ENCODE data around the gene SWAP70. TPM values are rescaled to one million over a fixed set of nuclear protein-coding genes. Genes with fewer than 3 reads are reported as not detected.

Gene SWAP70
- total RNA-seq, 2 donors from 2014 or later: 18.7 to 33.4 TPM

DNA sequence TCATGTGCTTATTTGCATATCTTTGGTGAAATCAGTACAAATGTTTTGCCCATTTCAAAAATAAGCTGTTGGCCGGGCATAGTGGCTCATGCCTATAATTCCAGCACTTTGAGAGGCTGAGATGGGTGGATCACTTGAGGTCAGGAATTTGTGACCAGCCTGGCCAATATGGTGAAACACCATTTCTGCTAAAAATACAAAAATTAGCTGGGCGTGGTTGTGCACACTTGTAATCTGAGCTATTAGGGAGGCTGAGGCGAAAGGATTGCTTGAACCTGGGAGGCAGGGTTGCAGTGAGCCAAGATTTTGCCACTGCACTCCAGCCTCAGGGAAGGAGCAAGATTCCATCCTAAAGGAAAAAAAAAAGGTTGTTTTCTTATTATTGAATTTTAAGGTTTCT lies 136.0 kb downstream of the SWAP70 start:
- no peak for DNase-seq (ENCODE audit: low spot score)
- no peaks in the 10 kb centered on the region for H3K9me3 ChIP-seq
- no peak overlapping the region for H3K4me3 ChIP-seq
- no peaks in the 10 kb centered on the region for H3K27me3 ChIP-seq
- peaks cover 0 to 29% of the 10 kb centered on the region in 2 donors for H3K4me1 ChIP-seq
- H3K36me3 ChIP-seq: no peaks in the 10 kb centered on the region
- TF ChIP-seq, protein P1, sequence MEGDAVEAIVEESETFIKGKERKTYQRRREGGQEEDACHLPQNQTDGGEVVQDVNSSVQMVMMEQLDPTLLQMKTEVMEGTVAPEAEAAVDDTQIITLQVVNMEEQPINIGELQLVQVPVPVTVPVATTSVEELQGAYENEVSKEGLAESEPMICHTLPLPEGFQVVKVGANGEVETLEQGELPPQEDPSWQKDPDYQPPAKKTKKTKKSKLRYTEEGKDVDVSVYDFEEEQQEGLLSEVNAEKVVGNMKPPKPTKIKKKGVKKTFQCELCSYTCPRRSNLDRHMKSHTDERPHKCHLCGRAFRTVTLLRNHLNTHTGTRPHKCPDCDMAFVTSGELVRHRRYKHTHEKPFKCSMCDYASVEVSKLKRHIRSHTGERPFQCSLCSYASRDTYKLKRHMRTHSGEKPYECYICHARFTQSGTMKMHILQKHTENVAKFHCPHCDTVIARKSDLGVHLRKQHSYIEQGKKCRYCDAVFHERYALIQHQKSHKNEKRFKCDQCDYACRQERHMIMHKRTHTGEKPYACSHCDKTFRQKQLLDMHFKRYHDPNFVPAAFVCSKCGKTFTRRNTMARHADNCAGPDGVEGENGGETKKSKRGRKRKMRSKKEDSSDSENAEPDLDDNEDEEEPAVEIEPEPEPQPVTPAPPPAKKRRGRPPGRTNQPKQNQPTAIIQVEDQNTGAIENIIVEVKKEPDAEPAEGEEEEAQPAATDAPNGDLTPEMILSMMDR (IDR thresholded peaks at IDR 0.05): no peak
- no peak overlapping the region for H3K27ac ChIP-seq

DNA sequence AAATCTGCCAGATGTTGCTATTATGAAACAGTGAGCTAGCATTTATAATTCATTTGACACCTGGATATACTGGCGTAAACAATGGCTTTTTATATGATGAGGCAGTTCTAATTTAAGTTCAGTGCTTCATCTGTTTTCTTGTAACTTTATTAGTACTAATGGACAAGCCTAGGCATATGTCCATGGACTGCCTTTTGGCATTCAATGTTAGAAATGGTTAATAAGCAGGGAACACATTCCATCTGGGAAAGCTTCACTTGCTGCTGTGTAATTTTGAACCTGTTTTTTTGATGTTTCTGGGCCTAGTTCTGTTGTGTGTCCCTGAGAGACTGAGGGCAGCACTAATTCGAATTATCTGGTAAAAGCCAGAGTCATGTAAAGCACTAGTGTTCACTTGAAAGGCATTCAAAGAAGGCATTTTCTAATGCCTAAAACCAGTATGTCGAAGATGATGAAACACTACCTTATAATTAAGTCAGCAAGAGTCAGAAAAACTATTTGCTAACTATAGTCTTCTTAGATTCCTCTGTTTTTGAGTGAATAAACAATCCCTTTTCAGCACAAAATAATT lies 138.5 kb downstream of the SWAP70 start:
- Histone ChIP-seq H3K4me1 (peaks cover 0 to 29% of the 10 kb centered on the region in 2 donors), H3K36me3 (peaks cover 5% of the 10 kb centered on the region), H3K9me3 (no peaks in the 10 kb centered on the region), H3K4me3 (no peak overlapping the region), H3K27ac (peak overlapping the region; percentile 36 to 69), H3K27me3 (no peaks in the 10 kb centered on the region)
- DNase-seq (ENCODE audit: low spot score): no peak
- TF ChIP-seq, protein P1 (IDR thresholded peaks at IDR 0.05): no peak

Other genes starting within 250 kb of the SWAP70 start
- 10 to 100 TPM; 19.0 to 22.8 TPM for gene ZNF143, start 203.1 kb upstream of the SWAP70 start, total RNA-seq
- gene WEE1, start 90.4 kb upstream of the SWAP70 start, total RNA-seq: 100 to 1,000 TPM in 1 of 2 donors, 10 to 100 TPM in 1; 52.0 to 103 TPM